GM15510 (cell line): ENCODE measurements around the gene CHST15.

ENCODE experiments used
- POLR2A ChIP-seq: IDR thresholded peaks from 3 replicates; pipeline ENCODE4 v1.6.1; 2011; ENCODE audit warnings: borderline replicate concordance; ENCODE audit not compliant: insufficient read length; ENCODE audit errors: extremely low read depth

Gene CHST15

GRCh38 chr10:124127965-124128810 is 34.8 kb upstream of the CHST15 start:
- TF ChIP-seq POLR2A: no peak

GRCh38 chr10:124127563-124127962 is 34.2 kb upstream of the CHST15 start:
- TF ChIP-seq POLR2A: no peak

DNA sequence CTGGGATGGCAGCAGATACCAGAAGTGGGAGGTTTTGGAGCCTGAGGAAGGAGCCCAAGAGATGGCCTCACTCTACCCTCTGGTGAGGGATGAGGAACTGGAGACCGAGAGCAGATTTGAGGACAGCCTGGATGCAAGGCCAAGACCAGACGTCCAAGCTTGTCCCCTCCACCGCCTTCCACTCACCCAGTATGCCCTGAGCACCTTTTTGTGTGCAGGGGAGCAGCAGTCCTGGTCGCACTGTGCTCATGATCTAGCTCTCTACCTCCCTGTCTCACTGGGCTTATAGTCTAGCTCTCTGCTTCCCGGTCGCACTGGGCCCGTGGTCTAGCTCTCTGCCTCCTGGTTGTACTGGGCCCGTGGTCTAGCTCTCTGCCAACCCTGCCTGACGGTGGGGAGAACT is 33.6 kb upstream of the CHST15 start:
- TF ChIP-seq POLR2A: no peak

DNA sequence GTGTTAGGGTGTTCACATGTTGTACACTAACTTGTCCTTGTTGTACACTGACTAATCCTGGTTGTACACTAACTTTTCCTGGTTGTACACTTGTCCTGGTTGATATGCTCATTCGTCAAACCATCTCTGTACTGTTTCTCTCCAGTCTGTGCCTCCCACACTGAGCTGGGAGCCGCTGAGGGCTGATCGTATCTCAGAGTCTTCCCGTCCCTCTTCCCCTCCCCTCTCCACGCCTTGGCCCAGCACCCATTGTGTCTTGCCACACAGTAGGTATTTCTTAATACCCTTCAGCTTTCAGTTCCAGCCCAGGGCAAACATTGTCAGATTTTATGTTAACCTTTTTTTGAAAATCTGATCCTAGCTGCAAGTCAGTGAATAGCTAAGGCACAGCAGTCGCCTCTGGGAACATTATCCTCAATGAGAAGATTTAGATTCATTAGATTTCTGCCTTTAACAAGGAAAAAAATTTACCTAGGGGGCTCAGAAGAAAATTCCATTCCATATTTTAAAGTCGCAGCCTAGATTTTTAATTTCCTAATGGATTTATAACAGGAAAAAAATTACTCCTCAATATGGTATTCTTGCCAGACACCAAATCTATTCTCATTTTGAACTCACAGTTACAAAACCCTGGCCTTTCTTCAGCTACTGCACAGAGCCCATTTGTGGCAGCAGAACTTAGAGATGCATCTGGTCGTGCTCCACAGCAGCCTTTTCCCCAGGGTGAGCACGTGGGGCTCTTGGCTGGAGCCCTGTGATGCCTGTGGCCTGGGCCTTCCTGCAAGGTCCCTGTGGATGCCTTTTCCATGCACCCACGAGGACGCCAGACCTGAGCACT is 33.0 kb upstream of the CHST15 start:
- TF ChIP-seq POLR2A: no peak

GRCh38 chr10:124125305-124126116 is 32.1 kb upstream of the CHST15 start:
- no peak for TF ChIP-seq POLR2A

- no peak for TF ChIP-seq POLR2A
Measured at GRCh38 chr10:124124769-124125161, 31.4 kb upstream of the CHST15 start.

GRCh38 chr10:124124123-124124768 is 30.8 kb upstream of the CHST15 start:
- no peak for TF ChIP-seq POLR2A

DNA sequence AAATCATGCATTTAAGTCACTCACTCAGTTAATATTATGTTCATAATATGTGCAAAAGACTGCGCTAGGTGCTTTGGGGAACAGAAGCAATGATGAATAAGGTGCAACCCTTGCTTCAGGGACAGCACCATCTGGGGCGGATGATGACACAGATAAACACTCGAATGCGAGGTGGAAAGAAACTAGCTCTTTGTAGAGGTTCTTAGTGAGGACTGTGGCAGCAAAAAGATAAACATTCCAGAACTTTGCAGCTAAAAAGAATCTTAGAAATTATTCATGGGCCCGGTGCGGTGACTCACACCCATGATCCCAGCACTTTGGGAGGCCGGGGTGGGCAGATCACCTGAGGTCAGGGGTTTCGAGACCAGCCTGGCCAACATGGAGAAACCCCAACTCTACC is 29.8 kb upstream of the CHST15 start:
- TF ChIP-seq POLR2A: no peak

DNA sequence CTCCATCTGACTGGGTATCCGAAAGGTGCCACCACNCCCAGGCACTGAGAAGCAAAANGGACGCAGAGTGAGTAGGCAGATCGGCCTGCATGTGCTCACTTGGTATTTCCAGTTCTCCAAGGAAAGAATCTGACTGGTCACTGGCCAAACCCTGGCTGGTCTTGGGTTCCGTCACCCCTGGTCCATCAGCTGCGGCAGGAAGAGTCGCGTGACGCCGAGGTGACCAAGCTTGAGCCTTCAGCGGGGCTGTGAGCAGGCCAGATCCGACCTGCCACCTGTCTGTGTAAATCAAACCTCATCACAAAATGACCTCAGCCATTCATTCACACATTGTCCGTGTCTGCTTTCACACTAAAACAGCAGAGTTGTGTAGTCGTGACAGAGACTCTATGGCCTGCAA is 28.8 kb upstream of the CHST15 start:
- no peak for TF ChIP-seq POLR2A

DNA sequence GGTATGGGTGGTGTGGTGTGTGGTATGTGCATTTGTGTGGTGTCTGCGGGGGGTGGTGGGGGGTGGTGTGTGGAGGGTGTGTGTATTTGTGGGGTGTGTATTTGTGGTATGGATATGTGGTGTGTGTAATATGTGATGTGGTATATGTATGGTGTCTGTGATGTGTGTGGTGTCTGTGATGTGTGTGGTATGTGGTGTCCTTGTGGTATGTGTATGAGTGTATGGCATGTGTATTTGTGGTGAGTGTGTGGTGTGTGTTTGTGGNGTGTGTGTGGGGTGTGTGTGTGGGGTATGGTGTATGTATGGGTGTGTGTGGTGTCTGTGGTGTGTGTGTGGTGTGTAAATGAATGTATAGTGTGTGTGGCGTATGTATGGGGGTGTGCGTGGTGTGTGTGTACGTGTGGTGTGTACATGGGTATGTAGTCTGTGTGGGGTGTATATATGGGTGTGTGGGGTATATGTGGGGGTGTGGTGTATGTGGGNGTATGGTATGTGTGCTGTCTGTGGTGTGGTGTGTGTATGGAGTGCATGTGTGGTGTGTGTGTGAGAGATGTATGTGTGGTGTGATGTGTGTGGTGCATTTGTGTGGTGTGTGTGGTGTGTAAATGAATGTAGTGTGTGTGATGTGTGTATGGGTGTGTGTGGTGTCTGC is 27.1 kb upstream of the CHST15 start:
- no peak for TF ChIP-seq POLR2A

DNA sequence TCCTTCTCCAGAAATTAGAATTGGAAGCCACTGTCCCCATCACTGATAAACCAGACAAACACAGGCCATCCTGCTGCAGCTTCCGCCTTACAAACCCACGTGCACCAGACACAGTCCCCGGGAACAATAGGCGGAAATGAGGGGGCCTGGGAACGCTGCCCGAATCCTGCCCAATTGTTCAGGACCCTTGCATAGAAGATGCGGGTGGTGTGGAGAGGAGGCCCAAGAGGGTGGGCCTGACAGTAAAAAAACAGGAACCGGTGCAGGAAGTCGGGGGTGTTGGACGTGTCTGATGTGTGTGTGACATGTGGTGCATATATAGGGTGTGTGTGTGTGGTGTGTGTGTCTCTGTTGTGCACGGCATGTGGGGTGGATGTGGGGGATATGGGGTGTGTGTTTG is 26.5 kb upstream of the CHST15 start:
- no peak for TF ChIP-seq POLR2A

DNA sequence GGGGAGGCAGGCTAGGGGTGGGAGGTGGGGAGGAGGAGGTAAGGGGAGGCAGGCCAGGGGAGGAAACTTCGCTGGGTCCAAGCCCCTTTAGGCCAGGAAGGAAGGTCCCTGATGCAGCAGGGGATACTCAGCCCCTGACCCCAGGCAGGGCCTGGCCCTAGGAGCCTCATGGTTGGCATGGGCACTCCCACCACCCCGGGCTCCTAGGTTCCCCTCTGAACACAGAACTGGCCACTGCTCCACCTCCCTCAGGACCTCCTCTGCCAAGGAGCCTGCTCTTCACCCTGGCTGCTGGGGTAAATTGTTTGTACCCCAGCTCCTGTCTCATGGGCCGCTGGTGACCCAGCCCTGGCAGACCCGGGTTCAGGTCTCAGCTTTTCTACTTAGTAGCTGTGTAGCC is 25.8 kb upstream of the CHST15 start:
- no peak for TF ChIP-seq POLR2A

DNA sequence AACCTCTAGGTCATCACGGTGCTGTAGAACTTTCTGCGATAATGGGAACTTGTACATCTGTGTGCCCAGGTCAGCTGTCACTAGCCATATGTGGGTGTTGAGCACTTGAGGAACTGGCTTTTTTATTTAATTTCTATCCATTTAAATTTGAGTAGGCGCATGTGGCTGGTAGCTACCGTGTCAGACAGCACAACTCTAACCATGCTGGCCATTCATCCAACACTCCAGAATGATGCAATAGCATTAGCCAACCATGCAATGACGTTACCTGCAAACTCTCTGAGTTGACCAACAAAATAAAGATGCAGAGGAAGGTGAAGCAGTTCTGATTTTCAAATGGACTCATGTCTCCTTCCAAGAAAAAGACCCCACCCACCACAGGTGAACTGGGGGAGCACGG is 24.4 kb upstream of the CHST15 start:
- no peak for TF ChIP-seq POLR2A

GRCh38 chr10:124117511-124117785 is 24.1 kb upstream of the CHST15 start:
- TF ChIP-seq POLR2A: no peak
